NCI-H2227 (cell line): ENCODE measurements around the gene GFRA3.

Experiments
- DNase-seq: peaks from one replicate; lab custom pipeline; 2025; ENCODE audit not compliant: unreplicated experiment; lab: John Stamatoyannopoulos, UW

The GFRA3 gene

GRCh38 chr5:138247800-138248199 lies 26.6 kb downstream of the GFRA3 start:
- DNase-seq, result peak; percentile 48

- DNase-seq, result no peak
These were observed 27.6 kb downstream of the GFRA3 start for GRCh38 chr5:138246822-138247221.

GRCh38 chr5:138246334-138246733 lies 28.1 kb downstream of the GFRA3 start:
- no peak for DNase-seq

- DNase-seq, result no peak
These were observed 28.7 kb downstream of the GFRA3 start for GRCh38 chr5:138245717-138246116.

GRCh38 chr5:138243794-138244193 lies 30.6 kb downstream of the GFRA3 start:
- DNase-seq, result no peak

GRCh38 chr5:138241688-138242571 lies 32.5 kb downstream of the GFRA3 start:
- peak; percentile 17 for DNase-seq

- DNase-seq, result no peak
These were observed 33.6 kb downstream of the GFRA3 start for GRCh38 chr5:138240650-138241385.

- no peak for DNase-seq
These were observed 36.4 kb downstream of the GFRA3 start for GRCh38 chr5:138238034-138238433.

- DNase-seq, result no peak
These were observed 39.8 kb downstream of the GFRA3 start for GRCh38 chr5:138234651-138235050.

- no peak for DNase-seq
These were observed 41.1 kb downstream of the GFRA3 start for GRCh38 chr5:138233280-138233679.

- DNase-seq, result peak; percentile 71
These were observed 43.3 kb downstream of the GFRA3 start for GRCh38 chr5:138230981-138231589.

- no peak for DNase-seq
These were observed 44.2 kb downstream of the GFRA3 start for GRCh38 chr5:138230261-138230660.

GRCh38 chr5:138229387-138229786 lies 45.0 kb downstream of the GFRA3 start:
- DNase-seq, result no peak

GRCh38 chr5:138226910-138227309 lies 47.5 kb downstream of the GFRA3 start:
- DNase-seq, result no peak

GRCh38 chr5:138224712-138225111 lies 49.7 kb downstream of the GFRA3 start:
- DNase-seq, result no peak

GRCh38 chr5:138223532-138223931 lies 50.9 kb downstream of the GFRA3 start:
- no peak for DNase-seq

- no peak for DNase-seq
These were observed 57.6 kb downstream of the GFRA3 start for GRCh38 chr5:138216799-138217198.

- DNase-seq, result peak; percentile 97
These were observed 61.0 kb downstream of the GFRA3 start, which contains the start of gene CDC23 for GRCh38 chr5:138213161-138214029. CDC23 (minus strand) TSS chr5:138213323; CDS start chr5:138213312, 11 bp downstream.

- DNase-seq, result no peak
These were observed 61.6 kb downstream of the GFRA3 start for GRCh38 chr5:138212828-138213160.

GRCh38 chr5:138210985-138211384 lies 63.4 kb downstream of the GFRA3 start:
- no peak for DNase-seq
